ENCODE results near the gene SIN3A.

DNA sequence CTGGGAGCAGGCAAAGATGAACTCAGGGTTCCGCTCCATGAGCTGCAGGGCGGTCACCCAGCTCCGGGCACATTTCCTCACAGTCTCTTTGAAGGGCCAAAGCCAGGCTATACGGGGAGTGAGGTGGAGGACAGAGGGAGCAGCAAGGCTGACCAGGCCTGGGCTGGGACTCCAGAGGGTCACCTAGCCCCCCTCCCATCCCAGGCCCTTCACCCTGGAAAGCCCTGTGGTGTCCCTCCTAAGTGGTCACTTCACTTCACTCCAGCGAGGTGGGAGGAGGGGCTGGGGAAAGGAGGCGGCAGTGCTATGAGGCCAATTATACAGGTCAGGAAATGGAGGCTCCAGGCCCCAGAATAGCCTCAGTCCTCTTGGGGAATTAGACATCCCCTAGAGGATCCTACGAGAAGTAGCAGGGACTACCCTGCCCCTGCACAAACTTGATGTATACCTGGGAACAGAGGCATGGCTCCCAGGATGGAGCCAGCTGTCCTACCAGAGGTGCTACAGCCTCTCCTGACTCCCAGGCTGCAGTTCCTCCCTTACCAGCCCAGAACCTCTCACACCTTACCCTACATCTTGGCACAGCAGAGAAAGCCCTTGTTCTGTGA, 88.7 kb downstream of the SIN3A start:
- TF ChIP-seq, protein P1, sequence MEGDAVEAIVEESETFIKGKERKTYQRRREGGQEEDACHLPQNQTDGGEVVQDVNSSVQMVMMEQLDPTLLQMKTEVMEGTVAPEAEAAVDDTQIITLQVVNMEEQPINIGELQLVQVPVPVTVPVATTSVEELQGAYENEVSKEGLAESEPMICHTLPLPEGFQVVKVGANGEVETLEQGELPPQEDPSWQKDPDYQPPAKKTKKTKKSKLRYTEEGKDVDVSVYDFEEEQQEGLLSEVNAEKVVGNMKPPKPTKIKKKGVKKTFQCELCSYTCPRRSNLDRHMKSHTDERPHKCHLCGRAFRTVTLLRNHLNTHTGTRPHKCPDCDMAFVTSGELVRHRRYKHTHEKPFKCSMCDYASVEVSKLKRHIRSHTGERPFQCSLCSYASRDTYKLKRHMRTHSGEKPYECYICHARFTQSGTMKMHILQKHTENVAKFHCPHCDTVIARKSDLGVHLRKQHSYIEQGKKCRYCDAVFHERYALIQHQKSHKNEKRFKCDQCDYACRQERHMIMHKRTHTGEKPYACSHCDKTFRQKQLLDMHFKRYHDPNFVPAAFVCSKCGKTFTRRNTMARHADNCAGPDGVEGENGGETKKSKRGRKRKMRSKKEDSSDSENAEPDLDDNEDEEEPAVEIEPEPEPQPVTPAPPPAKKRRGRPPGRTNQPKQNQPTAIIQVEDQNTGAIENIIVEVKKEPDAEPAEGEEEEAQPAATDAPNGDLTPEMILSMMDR (IDR thresholded peaks at IDR 0.05): no peak
- no peak for TF ChIP-seq POLR2A (IDR thresholded peaks at IDR 0.05)

Data from lower leg skin (tissue), 3 donors.